GM18868 (cell line): ENCODE data around the gene KSR2.
A peak's percentile ranks its signal among the peaks of the same experiment; 100 is the strongest.

Experiments used
- ATAC-seq: cut with Tn5 transposase; IDR thresholded peaks from one replicate; pipeline ENCODE4 v1.9.1; 2021; ENCODE audit warnings: mild to moderate bottlenecking, moderate library complexity; ENCODE audit not compliant: unreplicated experiment

Gene KSR2

DNA sequence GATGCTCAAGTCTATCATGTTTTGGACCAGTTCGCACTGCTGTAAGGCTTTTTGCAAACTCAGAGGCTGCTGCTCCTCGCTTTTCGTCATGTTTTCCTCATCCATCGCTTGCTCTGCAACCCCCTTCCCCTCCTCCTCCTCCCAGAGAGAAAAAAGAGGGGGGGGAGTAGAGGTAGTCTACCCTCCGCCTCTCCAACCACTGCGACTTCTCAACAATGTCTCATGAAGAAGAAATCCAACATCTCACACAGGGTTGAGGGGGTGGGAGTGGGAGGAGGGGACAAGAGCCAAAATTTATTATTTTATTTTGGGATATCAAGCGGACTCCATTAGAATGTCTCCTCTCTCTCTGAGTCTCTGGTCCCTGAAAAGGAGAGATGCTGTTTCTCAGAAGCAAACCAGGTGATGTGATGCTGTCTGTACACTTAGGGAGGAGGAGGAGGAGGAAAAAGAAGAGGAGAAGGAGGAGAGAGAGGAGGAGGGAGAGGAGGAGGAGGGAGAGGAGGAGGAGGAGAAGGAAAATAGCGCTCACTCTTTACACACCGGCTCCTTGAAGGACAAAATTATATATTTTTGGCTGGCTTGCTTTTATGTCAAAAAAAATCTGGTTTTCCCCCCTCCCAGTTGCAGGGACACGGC is 520 bp downstream of the KSR2 start:
- no peak for ATAC-seq

GRCh38 chr12:117967512-117967911 is 1.3 kb downstream of the KSR2 start:
- ATAC-seq: no peak

DNA sequence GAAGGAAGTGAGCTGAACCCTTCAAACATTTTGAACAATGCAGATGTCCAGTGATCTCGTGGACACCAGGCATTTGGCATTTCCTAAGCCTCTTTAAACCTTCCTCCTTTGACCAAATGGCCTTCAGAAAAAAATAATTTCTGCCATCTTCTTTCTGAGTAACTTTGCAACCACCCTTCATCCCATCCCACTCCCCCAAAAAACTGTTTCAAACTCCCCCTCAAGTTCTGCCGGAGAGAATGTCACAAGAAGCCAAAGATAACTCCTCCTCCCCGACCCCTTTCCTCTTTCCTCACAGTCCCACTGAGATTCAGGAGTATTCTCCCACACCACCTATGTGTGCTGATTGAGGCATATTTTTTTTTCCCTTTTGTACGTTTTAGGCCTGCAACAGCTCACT is 1.7 kb downstream of the KSR2 start:
- ATAC-seq: no peak

DNA sequence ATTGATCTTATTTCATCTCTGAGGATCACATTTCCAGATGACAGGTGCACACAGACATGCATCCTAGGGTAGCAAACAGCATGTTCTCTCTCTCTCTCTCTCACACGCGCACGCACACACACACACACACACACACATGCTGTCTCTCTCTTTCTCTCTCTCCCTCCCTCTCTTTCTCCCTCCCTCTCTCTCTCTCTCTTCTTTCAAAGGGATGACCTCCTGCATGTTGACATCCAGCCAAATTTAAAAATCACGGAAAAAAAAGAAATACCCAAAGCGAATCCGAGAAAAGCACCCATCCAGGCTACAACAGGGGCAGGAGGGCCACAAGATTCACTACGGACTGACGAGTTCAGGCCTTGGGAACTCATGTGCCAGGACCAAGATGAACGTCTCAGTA is 2.3 kb downstream of the KSR2 start:
- ATAC-seq: no peak

DNA sequence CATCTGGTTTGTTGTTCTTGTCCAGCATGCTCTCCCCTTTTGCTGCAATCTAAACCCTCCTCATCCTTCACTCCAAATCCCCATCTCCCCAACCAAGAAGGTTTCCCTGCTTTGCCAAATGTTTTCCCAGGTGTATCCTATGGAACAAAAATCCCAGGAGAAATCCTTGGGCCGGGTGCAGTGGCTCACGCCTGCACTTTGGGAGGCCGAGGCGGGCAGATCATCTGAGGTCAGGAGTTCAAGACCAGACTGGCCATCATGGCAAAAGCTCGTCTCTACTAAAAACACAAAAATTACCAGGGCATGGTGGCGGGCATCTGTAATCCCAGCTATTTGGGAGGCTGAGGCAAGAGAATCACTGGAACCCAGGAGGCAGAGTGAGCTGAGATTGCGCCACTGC is 5.0 kb downstream of the KSR2 start:
- ATAC-seq: no peak

DNA sequence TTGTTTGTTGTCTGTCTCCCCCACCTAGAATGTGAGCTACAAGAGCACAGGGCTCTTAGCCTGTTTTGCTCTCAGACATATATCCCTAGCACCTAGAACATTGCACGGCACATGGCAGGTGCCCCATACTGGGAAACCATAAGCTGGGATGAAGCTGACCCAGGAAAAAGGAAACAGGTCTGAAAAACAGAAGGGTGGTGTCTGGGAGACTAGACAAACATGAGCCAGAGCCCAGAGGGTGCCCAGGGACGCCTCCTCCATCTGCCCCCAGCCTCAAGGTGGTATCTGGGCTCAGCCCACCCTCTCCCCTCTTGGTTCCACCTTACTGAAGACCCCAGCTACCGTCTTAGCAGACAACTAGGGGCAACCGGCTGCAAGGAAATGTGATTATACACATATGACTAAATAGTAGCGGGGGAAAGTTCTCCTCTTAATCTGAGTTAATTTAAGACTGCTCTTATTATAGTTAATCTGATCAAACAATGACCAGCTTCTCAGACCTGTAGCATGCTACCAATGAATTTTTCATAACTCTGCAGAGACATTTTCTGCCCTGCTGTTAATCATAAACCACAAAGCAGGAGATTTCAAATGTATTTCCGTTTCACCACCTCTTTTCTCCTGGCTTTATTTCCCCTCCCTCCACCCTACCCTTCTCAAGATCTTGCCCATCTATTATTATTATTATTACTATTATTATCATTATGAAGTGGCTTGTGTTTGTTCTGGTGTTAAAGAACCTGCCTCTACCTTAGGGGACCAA is 31.9 kb downstream of the KSR2 start:
- no peak for ATAC-seq

- ATAC-seq: no peak
Observed at GRCh38 chr12:117933545-117933944, 35.2 kb downstream of the KSR2 start.

GRCh38 chr12:117926391-117926899 is 42.3 kb downstream of the KSR2 start:
- no peak for ATAC-seq

DNA sequence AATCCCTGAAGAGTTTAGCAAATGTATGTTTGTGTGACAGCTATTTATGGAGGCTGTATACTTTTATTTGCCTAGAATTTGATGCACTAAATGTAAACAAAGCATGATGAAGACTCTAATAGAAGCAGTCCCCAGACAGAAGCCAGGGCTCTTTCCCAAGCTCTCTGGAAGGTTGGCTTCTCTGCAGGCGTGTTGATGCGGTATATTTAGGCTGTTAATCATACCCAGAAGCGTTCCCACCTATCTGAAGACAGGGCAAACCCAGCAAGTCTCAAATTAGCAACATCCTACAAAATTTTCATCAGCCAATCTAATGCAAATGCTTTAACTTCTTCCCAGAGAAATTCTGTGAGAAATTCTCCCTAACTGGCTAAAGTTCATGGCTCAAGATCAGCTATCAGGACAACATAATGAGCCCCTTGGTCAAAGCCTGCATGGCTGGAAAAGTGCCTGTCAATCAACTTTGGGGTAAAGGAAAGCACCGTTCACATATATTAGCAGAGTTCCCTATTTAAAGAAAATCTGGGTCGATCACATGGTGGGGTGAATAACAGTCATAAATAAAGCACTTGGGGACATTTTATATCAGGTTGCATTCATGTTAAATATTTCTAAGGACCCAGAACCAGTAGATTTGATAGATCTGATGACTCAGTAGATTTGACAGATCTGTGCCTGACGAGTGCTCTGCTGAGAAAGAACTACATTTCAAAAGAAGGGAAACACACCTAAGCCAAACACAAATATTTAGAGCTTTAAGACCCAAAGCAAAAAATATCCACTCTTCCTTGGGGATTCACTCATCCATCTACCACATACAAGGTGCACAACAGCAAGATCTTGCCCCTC is 46.6 kb downstream of the KSR2 start:
- no peak for ATAC-seq

GRCh38 chr12:117919479-117919878 is 49.3 kb downstream of the KSR2 start:
- ATAC-seq: no peak

DNA sequence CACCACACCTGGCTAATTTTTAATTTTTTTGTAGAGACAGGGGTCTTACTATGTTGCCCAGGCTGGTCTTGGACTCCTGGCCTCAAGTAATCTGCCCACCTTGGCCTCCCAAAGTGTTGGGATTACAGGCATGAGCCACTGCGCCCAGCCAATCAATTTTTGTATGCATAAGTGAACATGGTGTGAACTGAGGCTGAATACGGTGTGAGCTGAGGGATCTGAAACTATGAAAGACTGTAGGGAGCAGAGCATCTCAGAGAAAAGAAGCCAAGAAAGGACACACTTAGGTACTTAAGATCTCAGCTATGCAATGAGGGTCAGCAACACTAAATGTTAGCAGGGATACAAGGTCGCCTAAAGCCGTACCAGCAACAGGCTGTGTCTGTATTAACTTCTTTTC is 54.1 kb downstream of the KSR2 start:
- ATAC-seq: no peak

- no peak for ATAC-seq
Observed at GRCh38 chr12:117912756-117913155, 56.0 kb downstream of the KSR2 start.

- no peak for ATAC-seq
Observed at GRCh38 chr12:117908411-117908810, 60.4 kb downstream of the KSR2 start.

- ATAC-seq: no peak
Observed at GRCh38 chr12:117907108-117907689, 61.6 kb downstream of the KSR2 start.

GRCh38 chr12:117904051-117904450 is 64.7 kb downstream of the KSR2 start:
- no peak for ATAC-seq

DNA sequence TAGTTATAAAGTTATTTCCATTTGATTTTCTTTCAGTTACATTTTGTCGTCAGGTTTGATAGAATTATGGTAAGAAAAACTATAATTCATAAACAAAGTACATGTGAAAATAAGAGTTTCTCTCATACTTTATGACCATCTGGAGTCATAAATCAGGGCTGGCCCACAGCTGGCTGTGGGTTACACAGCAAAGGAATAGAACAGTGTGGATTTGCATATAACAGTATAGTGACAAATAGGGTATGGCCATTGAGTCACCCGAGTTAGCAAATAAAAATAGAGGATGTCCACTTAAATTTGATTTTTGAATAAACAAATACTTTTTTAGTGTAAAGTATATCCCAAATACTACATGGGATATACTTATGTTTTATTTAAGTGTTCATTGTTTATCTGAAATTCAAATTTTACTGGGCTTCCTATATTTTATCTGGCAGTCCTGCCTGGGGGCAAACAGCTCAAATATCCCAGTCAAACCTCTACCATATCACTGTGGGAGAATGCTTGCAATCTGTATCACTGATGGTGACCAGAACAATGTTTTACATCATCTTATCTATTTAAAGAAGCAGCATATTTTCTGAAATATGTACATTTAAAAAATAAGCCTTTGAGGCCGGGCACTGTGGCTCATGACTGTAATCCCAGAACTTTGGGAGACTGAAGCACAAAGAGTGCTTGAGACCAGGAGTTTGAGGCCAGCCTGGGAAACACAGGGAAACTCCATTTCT is 65.5 kb downstream of the KSR2 start:
- no peak for ATAC-seq

- ATAC-seq: no peak
Observed at GRCh38 chr12:117901631-117902030, 67.2 kb downstream of the KSR2 start.

- no peak for ATAC-seq
Observed at GRCh38 chr12:117900561-117900960, 68.2 kb downstream of the KSR2 start.

- ATAC-seq: peak; percentile 79
Observed at GRCh38 chr12:117897372-117898161, 71.2 kb downstream of the KSR2 start.

GRCh38 chr12:117896009-117896408 is 72.8 kb downstream of the KSR2 start:
- no peak for ATAC-seq
